ENCODE results near the gene FAAH.

Gene FAAH

DNA sequence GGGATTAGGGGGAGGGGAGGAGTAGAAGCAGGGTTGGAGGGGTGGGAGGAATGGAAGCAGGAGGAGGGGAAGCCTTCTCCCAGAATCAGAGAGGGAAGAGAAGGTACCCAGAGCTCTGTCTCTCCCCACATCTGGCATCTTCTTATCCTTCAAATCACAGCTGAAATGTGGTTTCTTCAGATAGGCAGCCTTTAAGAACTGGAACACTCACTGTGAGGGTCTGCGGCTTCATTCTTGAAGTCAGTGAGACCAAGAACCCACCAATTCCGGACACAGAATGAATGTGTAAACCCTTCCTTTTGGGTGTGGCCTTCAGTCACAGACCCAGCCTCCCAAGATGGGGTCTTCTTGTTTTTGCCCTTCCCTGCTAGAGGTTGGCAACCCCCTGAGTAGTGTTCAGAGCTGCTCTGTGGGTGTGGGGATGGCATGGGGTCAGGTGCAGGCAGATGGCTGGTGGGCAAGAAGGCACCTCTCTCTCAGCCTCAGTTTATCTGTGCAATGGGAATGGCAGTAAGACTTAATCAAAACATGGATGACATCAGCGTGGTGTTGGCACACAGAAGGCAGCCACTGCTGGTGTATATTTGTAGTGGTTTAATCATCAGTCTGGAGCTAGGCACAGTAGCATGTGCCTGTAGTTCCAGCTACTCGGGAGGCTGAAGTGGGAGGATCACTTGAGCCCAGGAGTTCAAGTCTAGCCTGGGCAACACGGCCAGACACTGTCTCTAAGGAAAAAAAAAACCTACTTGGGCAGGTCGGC is 7.2 kb downstream of the FAAH start:
- DNase-seq: no peak

GRCh38 chr1:46401964-46402626 is 8.0 kb downstream of the FAAH start:
- DNase-seq: no peak

DNA sequence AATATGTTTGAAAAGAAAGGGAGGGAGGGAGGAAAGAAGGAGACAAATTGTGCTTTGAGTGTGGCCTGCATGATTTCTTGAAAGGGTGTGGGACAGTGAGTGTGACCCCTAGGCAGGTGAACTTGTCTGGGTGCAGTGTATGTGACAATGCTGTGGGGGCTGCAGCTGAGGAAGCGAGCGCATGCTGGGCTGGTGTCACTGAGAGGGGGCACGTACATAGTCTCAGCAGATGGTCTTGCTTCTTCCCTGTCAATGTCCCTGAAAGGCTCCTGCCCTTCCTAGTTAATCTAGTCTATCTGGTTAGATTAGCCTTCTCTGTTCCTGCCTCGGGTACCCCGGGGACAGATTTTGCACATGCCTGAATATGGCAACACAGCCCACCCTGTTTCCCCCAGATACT is 9.8 kb downstream of the FAAH start:
- no peak for DNase-seq

GRCh38 chr1:46404482-46405196 is 10.5 kb downstream of the FAAH start:
- no peak for DNase-seq

DNA sequence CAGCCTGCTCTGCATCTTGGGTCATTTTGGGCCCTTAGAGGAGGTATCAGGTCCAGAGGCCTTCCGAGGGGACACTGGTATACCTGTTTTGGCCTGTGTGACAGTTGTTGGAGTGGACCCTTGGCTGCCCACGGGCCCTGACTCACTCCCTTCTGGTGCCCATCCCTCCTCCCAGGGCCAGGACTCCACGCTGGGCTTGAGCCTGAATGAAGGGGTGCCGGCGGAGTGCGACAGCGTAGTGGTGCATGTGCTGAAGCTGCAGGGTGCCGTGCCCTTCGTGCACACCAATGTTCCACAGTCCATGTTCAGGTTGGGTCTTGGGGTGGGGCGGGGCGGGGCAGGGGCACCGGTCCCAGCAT is 11.1 kb downstream of the FAAH start:
- DNase-seq: no peak

GRCh38 chr1:46405724-46406123 is 11.6 kb downstream of the FAAH start:
- no peak for DNase-seq

DNA sequence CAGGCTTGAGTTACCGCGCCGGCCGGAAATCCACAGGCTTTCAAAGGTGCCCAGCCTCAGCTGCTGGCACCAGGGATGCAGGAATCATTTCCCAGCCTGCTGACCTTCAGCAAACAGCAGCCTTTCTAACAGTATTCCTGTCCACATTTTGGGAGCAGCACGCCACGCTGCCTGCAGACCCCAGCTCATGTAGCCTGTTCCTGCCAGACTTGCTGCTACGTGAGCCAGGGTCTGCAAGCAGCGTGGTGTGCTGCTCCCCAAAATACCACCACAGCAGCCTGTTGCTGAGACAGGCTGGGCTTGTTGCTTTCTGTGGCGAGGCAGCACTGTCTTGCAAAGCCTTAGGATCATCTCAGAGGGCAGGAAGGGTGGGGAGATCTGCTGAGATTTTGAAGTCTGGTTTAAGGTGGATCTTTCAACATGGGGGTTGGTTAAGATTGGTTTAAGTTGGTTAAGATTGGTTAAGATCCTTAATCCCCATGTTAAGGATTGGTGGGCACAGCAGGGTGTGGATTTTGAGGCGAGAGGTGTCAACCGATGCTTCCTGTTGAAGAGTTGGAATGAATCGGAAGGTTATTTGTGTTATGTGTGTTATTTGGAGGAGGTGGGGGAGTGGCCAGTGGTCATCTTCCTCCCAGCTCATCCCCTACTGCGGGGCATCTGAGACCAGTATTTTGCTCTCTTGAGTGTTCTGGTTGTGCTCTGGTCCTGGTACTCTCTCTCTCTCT is 12.9 kb downstream of the FAAH start:
- DNase-seq: no peak

GRCh38 chr1:46407636-46408035 is 13.5 kb downstream of the FAAH start:
- no peak for DNase-seq

DNA sequence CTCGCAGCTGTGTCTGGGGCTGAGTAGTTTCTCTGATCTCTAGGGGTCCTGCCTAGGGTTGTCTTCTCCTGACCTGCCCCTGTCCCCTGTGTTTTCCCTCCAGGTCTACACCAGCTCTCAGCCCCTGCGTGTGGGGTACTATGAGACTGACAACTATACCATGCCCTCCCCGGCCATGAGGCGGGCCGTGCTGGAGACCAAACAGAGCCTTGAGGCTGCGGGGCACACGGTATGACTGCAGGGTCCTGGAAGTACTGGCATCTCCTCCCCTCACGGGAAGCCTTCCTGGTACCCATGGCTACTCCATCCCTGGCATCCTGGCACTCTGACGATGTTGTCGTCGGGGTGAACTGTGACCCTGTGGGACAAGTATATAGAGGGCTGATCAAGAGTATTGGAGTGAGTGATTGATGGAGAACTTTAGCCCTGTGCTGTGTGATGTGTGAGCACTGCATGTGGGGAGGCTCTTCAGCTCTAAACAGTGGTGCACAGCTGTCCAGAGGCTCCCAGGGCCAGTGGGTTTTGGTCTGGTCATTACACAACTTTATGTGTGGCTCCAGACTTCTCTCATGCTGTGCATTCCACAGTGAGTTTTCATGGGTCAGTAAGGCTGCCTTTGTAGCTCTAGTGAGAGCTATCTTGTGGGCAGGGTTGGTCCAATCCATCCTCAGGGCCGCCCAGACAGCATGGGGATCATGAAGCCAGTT is 14.4 kb downstream of the FAAH start:
- no peak for DNase-seq

DNA sequence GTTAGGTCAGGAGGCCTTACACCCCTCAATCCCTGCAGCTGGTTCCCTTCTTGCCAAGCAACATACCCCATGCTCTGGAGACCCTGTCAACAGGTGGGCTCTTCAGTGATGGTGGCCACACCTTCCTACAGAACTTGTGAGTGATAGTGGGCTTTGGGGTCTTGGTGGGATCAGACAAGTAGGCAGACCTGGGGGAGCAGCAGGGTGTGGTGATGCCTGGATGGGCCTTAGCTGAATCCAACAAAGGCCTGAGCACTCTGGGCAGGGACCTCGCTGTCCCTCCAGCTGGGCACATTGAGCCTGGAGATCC is 14.9 kb downstream of the FAAH start:
- no peak for DNase-seq

- no peak for DNase-seq
These were observed 16.3 kb downstream of the FAAH start for GRCh38 chr1:46410156-46411009.

DNA sequence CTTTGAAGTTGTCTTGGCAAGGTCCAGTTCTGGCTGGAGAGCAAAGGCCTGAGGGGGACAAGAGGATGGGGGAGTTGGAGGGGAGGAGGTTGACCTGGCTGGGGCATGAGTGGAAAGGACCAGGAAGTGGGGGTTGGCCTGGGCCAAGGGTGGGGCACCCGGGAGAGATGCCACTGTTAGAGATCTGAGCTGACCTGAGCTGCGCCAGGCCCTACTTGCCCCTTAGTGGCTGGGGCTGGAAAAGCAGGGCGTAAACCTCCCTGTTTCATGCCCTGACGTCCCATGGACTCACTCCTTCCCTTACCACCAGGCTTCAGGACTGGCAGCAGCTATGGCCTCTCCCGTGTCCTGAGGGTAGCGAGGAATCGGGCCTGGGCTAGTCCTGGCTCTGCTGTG is 16.9 kb downstream of the FAAH start:
- DNase-seq: no peak

GRCh38 chr1:46411601-46412341 is 17.7 kb downstream of the FAAH start:
- peak; percentile 25 for DNase-seq

DNA sequence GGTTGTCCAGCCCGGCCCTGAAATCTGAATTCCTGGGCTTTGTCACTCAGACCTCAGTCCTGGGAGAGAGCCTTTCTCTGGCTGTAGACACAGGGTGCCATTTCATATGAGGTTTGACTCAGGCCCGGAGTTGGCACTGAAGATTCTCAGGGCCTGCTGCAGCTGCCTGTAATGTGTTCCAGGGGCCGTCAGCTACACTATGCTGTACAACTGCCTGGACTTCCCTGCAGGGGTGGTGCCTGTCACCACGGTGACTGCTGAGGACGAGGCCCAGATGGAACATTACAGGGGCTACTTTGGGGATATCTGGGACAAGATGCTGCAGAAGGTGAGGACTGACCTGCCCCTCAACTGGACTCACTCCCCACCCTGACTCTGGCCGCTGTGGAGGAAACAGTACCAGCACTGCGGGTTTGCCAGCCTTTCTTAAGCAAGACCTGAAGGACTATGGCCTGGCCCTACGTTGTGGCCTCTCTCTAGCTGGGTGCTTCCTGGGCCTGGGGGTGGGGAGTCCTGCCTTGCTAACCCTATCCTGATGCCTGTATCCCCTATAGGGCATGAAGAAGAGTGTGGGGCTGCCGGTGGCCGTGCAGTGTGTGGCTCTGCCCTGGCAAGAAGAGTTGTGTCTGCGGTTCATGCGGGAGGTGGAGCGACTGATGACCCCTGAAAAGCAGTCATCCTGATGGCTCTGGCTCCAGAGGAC is 18.9 kb downstream of the FAAH start:
- no peak for DNase-seq

- peak; percentile 58 for DNase-seq
These were observed 19.5 kb downstream of the FAAH start for GRCh38 chr1:46413596-46413985.

GRCh38 chr1:46415514-46415913 is 21.4 kb downstream of the FAAH start:
- DNase-seq: no peak

DNA sequence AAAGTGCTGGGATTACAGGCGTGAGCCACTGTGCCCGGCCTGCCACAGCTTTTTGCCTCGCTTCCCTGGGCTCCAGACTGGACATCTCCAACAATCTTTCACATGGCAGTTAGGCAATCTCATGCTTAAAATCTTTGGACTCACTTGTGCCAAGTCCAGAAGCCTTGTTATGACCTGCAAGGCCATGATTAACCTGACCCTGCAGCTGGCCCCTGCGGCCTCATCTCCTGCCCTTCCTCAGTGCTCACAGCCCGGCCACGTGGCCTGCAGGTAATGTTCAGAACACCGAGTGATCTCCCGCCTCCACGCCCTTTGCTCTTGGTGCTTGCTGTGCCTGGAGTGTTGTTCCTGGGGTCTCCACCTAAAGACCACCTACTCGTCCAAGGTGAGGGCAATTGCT is 24.9 kb downstream of the FAAH start:
- no peak for DNase-seq

- no peak for DNase-seq
These were observed 26.4 kb downstream of the FAAH start for GRCh38 chr1:46420533-46420915.

DNA sequence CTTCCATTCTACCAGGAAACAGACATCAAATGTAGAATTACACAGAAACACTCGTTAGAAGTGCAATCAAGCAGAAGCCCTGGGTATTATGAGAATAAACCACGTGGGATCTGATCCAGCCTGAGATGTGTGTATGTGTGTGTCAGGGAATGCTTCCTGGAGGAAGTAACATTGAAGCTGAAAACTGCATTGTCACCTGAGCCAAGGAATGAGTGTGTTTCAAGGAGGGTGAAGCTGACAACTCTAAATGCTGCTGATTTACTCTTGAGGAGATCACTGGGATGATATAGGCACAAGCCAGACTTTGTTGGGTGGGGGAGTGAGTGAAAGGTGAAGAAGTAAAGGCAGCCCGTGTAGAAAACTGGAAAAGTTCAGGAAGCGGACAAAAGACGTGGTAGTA is 27.6 kb downstream of the FAAH start:
- DNase-seq: no peak

DNA sequence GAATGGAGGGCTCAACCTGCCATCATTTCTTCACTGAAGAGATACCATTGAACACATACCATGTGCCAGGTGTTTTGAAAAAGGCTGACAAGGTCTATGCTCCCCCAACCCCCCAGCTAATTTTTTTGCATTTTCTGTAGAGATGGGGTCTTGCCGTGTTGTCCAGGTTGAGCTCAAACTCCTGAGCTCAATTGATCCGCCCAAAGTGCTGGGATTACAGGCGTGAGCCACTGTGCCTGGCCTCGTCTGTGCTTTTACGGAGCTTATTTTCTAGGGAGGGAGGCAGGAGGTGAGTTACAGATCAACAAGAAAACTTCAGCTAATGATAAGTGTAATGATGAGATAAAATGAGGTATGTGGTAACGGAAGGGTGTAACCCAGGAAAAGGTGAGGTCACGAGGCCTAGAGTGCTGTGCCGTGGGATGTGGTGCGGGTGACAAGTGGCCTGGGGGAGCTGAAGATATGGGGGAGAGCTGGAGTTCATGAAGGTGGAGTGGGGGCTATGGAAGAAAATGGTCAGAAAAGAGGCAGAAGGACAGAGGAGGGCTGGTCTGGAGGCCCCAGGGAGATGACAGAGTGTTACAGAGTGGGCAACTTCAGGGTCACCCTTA is 28.2 kb downstream of the FAAH start:
- DNase-seq: no peak
